ENCODE measurements around the gene WDR64.

WDR64 gene

GRCh38 chr1:241615043-241615974 is 36.8 kb upstream of the WDR64 start:
- Histone ChIP-seq H3K9me3 (ENCODE audit: insufficient read depth, low read length, severe bottlenecking) (no peaks in the 10 kb centered on the region), H3K27ac (ENCODE audit: low read length) (no peak overlapping the region), H3K36me3 (ENCODE audit: insufficient read depth, low read length) (no peaks in the 10 kb centered on the region), H3K4me3 (ENCODE audit: low read depth in 1 of 2, low read length in 2 of 2) (no peak overlapping the region), H3K4me2 (ENCODE audit: insufficient read depth, low read length) (no peak overlapping the region), H3K79me2 (ENCODE audit: insufficient read depth, low read length) (no peaks in the 10 kb centered on the region), H3K4me1 (ENCODE audit: insufficient read depth, low read length) (no peaks in the 10 kb centered on the region), H3K9ac (ENCODE audit: low read depth, low read length) (no peak overlapping the region), H2AFZ (ENCODE audit: low read depth, low read length) (no peak overlapping the region), H3K27me3 (ENCODE audit: insufficient read depth, low read length, poor library complexity) (no peaks in the 10 kb centered on the region), H4K20me1 (ENCODE audit: insufficient read depth, low read length) (no peaks in the 10 kb centered on the region)
- TF ChIP-seq EZH2 (IDR thresholded peaks at IDR 0.05; ENCODE audit: borderline replicate concordance, low read depth, low read length, severe bottlenecking) (no peak), CTCF (IDR thresholded peaks at IDR 0.05; ENCODE audit: borderline replicate concordance, extremely low read depth, low read length, poor library complexity, severe bottlenecking) (no peak)
- DNase-seq (no peak), ATAC-seq (ENCODE audit: insufficient read depth, low read depth) (no peak)

DNA sequence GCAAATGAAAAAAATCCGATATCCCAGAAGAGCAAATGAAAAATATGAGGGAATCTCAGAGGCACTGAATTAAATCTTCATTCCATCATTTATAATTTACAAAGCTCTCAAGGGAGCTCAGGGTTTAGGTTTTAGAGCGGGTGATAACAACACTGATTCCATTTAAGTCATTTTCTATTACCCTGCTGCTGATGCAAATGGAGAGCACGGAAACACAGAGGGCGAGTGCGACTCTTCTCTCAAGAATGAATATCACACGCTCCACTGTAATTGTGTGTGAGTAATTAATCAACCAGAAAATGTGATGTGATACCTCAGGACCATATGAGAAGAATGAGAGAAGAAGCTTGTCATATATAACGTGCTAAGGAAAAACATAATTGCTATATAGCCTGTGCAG is 34.7 kb upstream of the WDR64 start:
- no peaks in the 10 kb centered on the region for H3K4me1 ChIP-seq (ENCODE audit: insufficient read depth, low read length)
- H3K36me3 ChIP-seq (ENCODE audit: insufficient read depth, low read length): no peaks in the 10 kb centered on the region
- H3K27me3 ChIP-seq (ENCODE audit: insufficient read depth, low read length, poor library complexity): no peaks in the 10 kb centered on the region
- H3K9ac ChIP-seq (ENCODE audit: low read depth, low read length): no peak overlapping the region
- no peak for TF ChIP-seq CTCF (IDR thresholded peaks at IDR 0.05; ENCODE audit: borderline replicate concordance, extremely low read depth, low read length, poor library complexity, severe bottlenecking)
- TF ChIP-seq EZH2 (IDR thresholded peaks at IDR 0.05; ENCODE audit: borderline replicate concordance, low read depth, low read length, severe bottlenecking): no peak
- H4K20me1 ChIP-seq (ENCODE audit: insufficient read depth, low read length): no peaks in the 10 kb centered on the region
- H2AFZ ChIP-seq (ENCODE audit: low read depth, low read length): no peak overlapping the region
- H3K4me3 ChIP-seq (ENCODE audit: low read depth in 1 of 2, low read length in 2 of 2): no peak overlapping the region
- no peak overlapping the region for H3K27ac ChIP-seq (ENCODE audit: low read length)
- no peak for DNase-seq
- no peaks in the 10 kb centered on the region for H3K79me2 ChIP-seq (ENCODE audit: insufficient read depth, low read length)
- no peak overlapping the region for H3K4me2 ChIP-seq (ENCODE audit: insufficient read depth, low read length)
- H3K9me3 ChIP-seq (ENCODE audit: insufficient read depth, low read length, severe bottlenecking): no peaks in the 10 kb centered on the region
- ATAC-seq (ENCODE audit: insufficient read depth, low read depth): no peak

DNA sequence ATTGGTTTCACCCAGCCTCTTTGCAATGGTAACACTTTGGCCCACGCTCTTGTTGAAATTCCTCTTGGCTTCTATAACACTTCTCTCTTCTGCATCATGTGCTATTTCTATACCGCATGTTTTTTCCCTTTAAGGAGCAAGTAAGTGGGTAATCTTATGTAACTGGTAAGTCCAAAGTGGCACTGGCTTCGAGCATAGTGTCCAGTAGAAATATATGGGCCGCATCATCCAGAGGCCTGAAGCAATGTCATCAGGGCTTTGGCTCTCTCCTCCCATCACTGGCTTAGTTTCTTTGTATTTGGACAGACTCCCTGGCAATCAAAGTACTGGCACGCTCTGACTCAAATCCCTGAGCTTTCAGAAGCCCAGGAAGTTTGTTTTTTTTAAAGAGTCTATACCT is 29.4 kb upstream of the WDR64 start:
- TF ChIP-seq EZH2 (IDR thresholded peaks at IDR 0.05; ENCODE audit: borderline replicate concordance, low read depth, low read length, severe bottlenecking) (no peak), CTCF (IDR thresholded peaks at IDR 0.05; ENCODE audit: borderline replicate concordance, extremely low read depth, low read length, poor library complexity, severe bottlenecking) (no peak)
- no peaks in the 10 kb centered on the region for H3K4me1 ChIP-seq (ENCODE audit: insufficient read depth, low read length)
- ATAC-seq (ENCODE audit: insufficient read depth, low read depth): no peak

More for the DNA sequence above, 29.4 kb upstream of the WDR64 start:
- Histone ChIP-seq H4K20me1 (ENCODE audit: insufficient read depth, low read length) (no peaks in the 10 kb centered on the region; the same call in 1 of the 2 replicates), H3K4me3 (ENCODE audit: low read depth in 1 of 2, low read length in 2 of 2) (no peak overlapping the region), H3K27me3 (ENCODE audit: insufficient read depth, low read length, poor library complexity) (no peaks in the 10 kb centered on the region), H3K9ac (ENCODE audit: low read depth, low read length) (no peak overlapping the region), H3K36me3 (ENCODE audit: insufficient read depth, low read length) (no peaks in the 10 kb centered on the region), H2AFZ (ENCODE audit: low read depth, low read length) (no peak overlapping the region), H3K4me2 (ENCODE audit: insufficient read depth, low read length) (no peak overlapping the region), H3K79me2 (ENCODE audit: insufficient read depth, low read length) (no peaks in the 10 kb centered on the region), H3K9me3 (ENCODE audit: insufficient read depth, low read length, severe bottlenecking) (no peaks in the 10 kb centered on the region), H3K27ac (ENCODE audit: low read length) (no peak overlapping the region)
- no peak for DNase-seq
